ENCODE results near the gene AKR1A1. TPM values are rescaled to one million over a fixed set of nuclear protein-coding genes. Genes with fewer than 3 reads are reported as not detected.
"Not testable (repeated sequence)": the region's sequence is repeated elsewhere in the genome, so short reads cannot be mapped to it uniquely, and the experiment has no call there.

The AKR1A1 gene
- total RNA-seq, 2 experiments from 2014 or later, result 188 to 203 TPM

GRCh38 chr1:45521413-45522323, 29.0 kb upstream of the AKR1A1 start, which contains the start of gene PRDX1:
TSS of gene PRDX1 (minus strand) at chr1:45521884. CDS start at chr1:45519043, 2,841 bp downstream.
- CTCF ChIA-PET, result interaction anchor here (0.8 to 3.1 kb wide), 10 partner anchors 9 to 60 kb away, joined by 3 to 14 read pairs (median 6); partner anchors contain the start of genes CCDC163, MMACHC and TESK2
- POLR2A ChIA-PET, result interaction anchor here (0.6 to 2.7 kb wide), 22 partner anchors 9 to 539 kb away, joined by 3 to 33 read pairs (median 6); partner anchors contain the start of genes AKR1A1, CCDC163, GPBP1L1 and HPDL

GRCh38 chr1:45522324-45523104, 28.1 kb upstream of the AKR1A1 start:
- POLR2A ChIA-PET, result interaction anchor here (0.6 to 2.7 kb wide), 17 partner anchors 8 to 540 kb away, joined by 3 to 33 read pairs (median 6); partner anchors contain the start of genes AKR1A1, CCDC163, GPBP1L1 and HPDL

GRCh38 chr1:45523516-45523915, 27.1 kb upstream of the AKR1A1 start:
- CTCF ChIA-PET, result interaction anchor here (3.1 kb wide), 1 partner anchor 20 kb away, joined by 14 read pairs; no protein-coding TSS in a partner anchor
- POLR2A ChIA-PET, result not testable (repeated sequence)

More at GRCh38 chr1:45522324-45523104, 28.1 kb upstream of the AKR1A1 start:
- CTCF ChIA-PET, result interaction anchor here (1.0 to 3.1 kb wide), 7 partner anchors 9 to 56 kb away, joined by 3 to 14 read pairs (median 6); partner anchors contain the start of genes CCDC163, MMACHC and TESK2

- CTCF ChIA-PET, POLR2A ChIA-PET: not testable (repeated sequence)
Observed at GRCh38 chr1:45523975-45524374, 26.7 kb upstream of the AKR1A1 start.

- ChIA-PET CTCF (interaction anchor here (0.6 kb wide), 1 partner anchor 88 kb away, joined by 4 read pairs; no protein-coding TSS in a partner anchor), POLR2A (no interaction called here)
Observed at GRCh38 chr1:45526135-45526644, 24.4 kb upstream of the AKR1A1 start.

- ChIA-PET POLR2A (interaction anchor here (0.6 to 1.1 kb wide), 3 partner anchors 9 to 152 kb away, joined by 3 to 7 read pairs (median 5); partner anchors contain the start of gene PRDX1), CTCF (interaction anchor here (0.5 to 1.0 kb wide), 3 partner anchors 16 to 125 kb away, joined by 3 to 4 read pairs (median 3); no protein-coding TSS in a partner anchor)
Observed at GRCh38 chr1:45530632-45531135, 19.9 kb upstream of the AKR1A1 start.

GRCh38 chr1:45531873-45532272, 18.8 kb upstream of the AKR1A1 start:
- ChIA-PET CTCF (interaction anchor here (0.6 kb wide), 1 partner anchor 18 kb away, joined by 3 read pairs; no protein-coding TSS in a partner anchor), POLR2A (interaction anchor here (0.6 kb wide), 1 partner anchor 18 kb away, joined by 9 read pairs; no protein-coding TSS in a partner anchor)

- ChIA-PET POLR2A (interaction anchor here (0.9 kb wide), 1 partner anchor 15 kb away, joined by 3 read pairs; the partner anchor contains the start of gene PRDX1), CTCF (interaction anchor here (0.5 kb wide), 1 partner anchor 9 kb away, joined by 3 read pairs; no protein-coding TSS in a partner anchor)
Observed at GRCh38 chr1:45535988-45536766, 14.4 kb upstream of the AKR1A1 start.

GRCh38 chr1:45536886-45537285, 13.7 kb upstream of the AKR1A1 start:
- CTCF ChIA-PET, result no interaction called here
- POLR2A ChIA-PET, result interaction anchor here (0.9 kb wide), 1 partner anchor 15 kb away, joined by 3 read pairs; the partner anchor contains the start of gene PRDX1

- CTCF ChIA-PET, result interaction anchor here (1.1 kb wide), 1 partner anchor 8 kb away, joined by 7 read pairs; no protein-coding TSS in a partner anchor
- POLR2A ChIA-PET, result no interaction called here
Observed at GRCh38 chr1:45541193-45541592, 9.4 kb upstream of the AKR1A1 start.

- ChIA-PET POLR2A (interaction anchor here (0.7 to 3.3 kb wide), 3 partner anchors 21 to 144 kb away, joined by 3 to 20 read pairs (median 10); partner anchors contain the start of genes GPBP1L1 and PRDX1), CTCF (interaction anchor here (2.5 kb wide), 1 partner anchor 21 kb away, joined by 14 read pairs; the partner anchor contains the start of gene PRDX1)
Observed at GRCh38 chr1:45542591-45542990, 8.0 kb upstream of the AKR1A1 start.

GRCh38 chr1:45543581-45544417, 6.8 kb upstream of the AKR1A1 start:
- CTCF ChIA-PET, result interaction anchor here (0.6 to 2.5 kb wide), 5 partner anchors 22 to 494 kb away, joined by 3 to 14 read pairs (median 3); partner anchors contain the start of genes CCDC163, MMACHC and PRDX1
- POLR2A ChIA-PET, result interaction anchor here (1.1 to 3.3 kb wide), 3 partner anchors 10 to 44 kb away, joined by 3 to 20 read pairs (median 4); partner anchors contain the start of genes CCDC163, MMACHC and PRDX1

GRCh38 chr1:45544530-45544929, 6.1 kb upstream of the AKR1A1 start:
- ChIA-PET POLR2A (interaction anchor here (1.1 to 3.3 kb wide), 3 partner anchors 9 to 44 kb away, joined by 3 to 20 read pairs (median 4); partner anchors contain the start of genes CCDC163, MMACHC and PRDX1), CTCF (interaction anchor here (0.6 to 2.5 kb wide), 4 partner anchors 23 to 493 kb away, joined by 3 to 14 read pairs (median 4); partner anchors contain the start of genes CCDC163, MMACHC and PRDX1)

GRCh38 chr1:45545019-45545493, 5.6 kb upstream of the AKR1A1 start:
- CTCF ChIA-PET, result interaction anchor here (1.7 to 2.5 kb wide), 2 partner anchors 23 to 45 kb away, joined by 4 to 14 read pairs; partner anchors contain the start of genes CCDC163, MMACHC and PRDX1
- POLR2A ChIA-PET, result interaction anchor here (1.6 to 3.3 kb wide), 2 partner anchors 24 to 45 kb away, joined by 4 to 20 read pairs; partner anchors contain the start of genes CCDC163, MMACHC and PRDX1

- CTCF ChIA-PET, result no interaction called here
- POLR2A ChIA-PET, result interaction anchor here (1.7 to 3.3 kb wide), 2 partner anchors 24 kb away, joined by 8 to 20 read pairs; partner anchors contain the start of gene PRDX1
Observed at GRCh38 chr1:45545553-45546310, 4.9 kb upstream of the AKR1A1 start.
